ENCODE results near the gene SRGAP2. TPM values are rescaled to one million over a fixed set of nuclear protein-coding genes. Genes with fewer than 3 reads are reported as not detected.
A peak's percentile ranks its signal among the peaks of the same experiment; 100 is the strongest.
"Not testable (repeated sequence)": the region's sequence is repeated elsewhere in the genome, so short reads cannot be mapped to it uniquely, and the experiment has no call there.

Gene SRGAP2
- total and polyA plus RNA-seq, 2 of the 4 experiments (the other 2 are of a cell fraction), result 20.7 to 33.3 TPM

DNA sequence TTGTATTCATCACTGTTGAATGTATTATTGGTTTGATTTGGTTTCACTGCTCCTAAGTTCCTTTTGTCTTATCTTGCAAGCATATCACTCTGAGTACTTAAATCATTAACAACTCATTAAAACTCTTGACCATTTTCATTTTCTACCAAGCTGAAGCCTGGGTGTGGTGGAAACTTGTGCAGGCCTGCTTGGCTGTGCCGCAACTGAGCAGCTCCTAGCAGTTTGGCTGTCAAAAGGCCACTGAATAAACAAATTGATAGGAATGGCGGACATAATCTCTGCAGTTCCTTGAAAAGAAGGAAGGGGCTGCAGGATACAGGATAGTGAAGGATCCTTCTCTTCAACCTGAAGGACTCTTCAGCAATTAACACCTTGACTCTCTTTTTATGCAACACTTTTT lies 25.9 kb downstream of the SRGAP2 start:
- H3K18ac ChIP-seq (ENCODE audit: low read depth, low read length); H4K20me1 ChIP-seq (ENCODE audit: insufficient read depth, low read length); H3K56ac ChIP-seq (ENCODE audit: extremely low read depth, insufficient read depth, low read length); H3K14ac ChIP-seq (replicated peaks; ENCODE audit: low read depth, low read length); H2AK9ac ChIP-seq (replicated peaks; ENCODE audit: low read depth, low read length, poor library complexity); H2AFZ ChIP-seq (replicated peaks; ENCODE audit: low read length, poor library complexity); H2BK20ac ChIP-seq (ENCODE audit: low read depth, low read length); H3K4me3 ChIP-seq (ENCODE audit: insufficient read depth, low read depth, low read length); H3K27me3 ChIP-seq (ENCODE audit: control insufficient read depth, insufficient read depth, low read length); DNase-seq; H3K9me3 ChIP-seq (ENCODE audit: control insufficient read depth, insufficient read depth, low read length); H2BK5ac ChIP-seq (ENCODE audit: low read depth, low read length, poor library complexity, severe bottlenecking); H3K79me1 ChIP-seq (ENCODE audit: low read depth in 1 of 2, low read length in 2 of 2); H3K4ac ChIP-seq (ENCODE audit: low read depth, low read length); H4K91ac ChIP-seq (ENCODE audit: insufficient read depth, low read depth, low read length); H4K5ac ChIP-seq (ENCODE audit: low read depth, low read length); BruUV-seq (replicated peaks); H2BK15ac ChIP-seq (ENCODE audit: low read depth, low read length); H3K4me2 ChIP-seq (ENCODE audit: low read depth, low read length); H3K9ac ChIP-seq (ENCODE audit: low read depth, low read length); H3K4me1 ChIP-seq (ENCODE audit: control insufficient read depth, insufficient read depth, low read length); H3K27ac ChIP-seq (ENCODE audit: insufficient read depth, low read length); H4K8ac ChIP-seq (ENCODE audit: low read depth in 2 of 2, low read length in 2 of 2); ATAC-seq (ENCODE audit: low read depth); CTCF ChIA-PET; H2BK120ac ChIP-seq (ENCODE audit: low read depth, low read length); intact Hi-C loops (cut with micrococcal nuclease); POLR2A ChIA-PET (ENCODE audit: unreplicated experiment); in situ Hi-C loops (cut with MboI; ENCODE audit: low sequenced_read_pairs); H3K36me3 ChIP-seq (ENCODE audit: control insufficient read depth, insufficient read depth, low read length); H2AK5ac ChIP-seq (ENCODE audit: low read depth, low read length); H3K23ac ChIP-seq (ENCODE audit: low read depth, low read length); dilution Hi-C loops (cut with HindIII; ENCODE audit: low sequenced_read_pairs, unreplicated experiment); H3K9me1 ChIP-seq (ENCODE audit: insufficient read depth, low read length): not testable (repeated sequence)
- no CpG with 5 or more reads among the region's 2 CpGs for WGBS, 2 experiments (ENCODE audit: extremely low coverage in 2 of 2, insufficient read length in 1 of 2)

DNA sequence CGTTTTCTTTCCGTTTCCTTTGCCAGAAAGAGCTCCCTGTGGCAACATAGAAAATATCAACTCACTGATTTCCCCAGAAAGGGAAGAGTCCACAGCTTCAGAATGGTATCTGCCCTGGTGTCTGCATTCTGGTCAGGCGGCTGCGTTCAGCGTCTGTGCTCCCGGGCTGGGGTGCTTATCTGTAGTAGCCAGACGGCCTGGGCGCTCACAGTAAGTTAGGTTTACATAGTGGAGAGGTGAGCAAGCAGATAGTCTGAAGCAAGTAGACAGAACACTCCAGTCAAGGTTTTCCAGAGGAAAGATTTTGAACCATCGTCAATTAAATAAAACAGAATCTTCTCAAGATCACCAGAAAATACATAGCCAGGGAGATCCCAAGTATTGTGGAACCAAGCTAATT lies 28.6 kb downstream of the SRGAP2 start:
- in situ Hi-C loops (cut with MboI; ENCODE audit: low sequenced_read_pairs); H2AK5ac ChIP-seq (ENCODE audit: low read depth, low read length); POLR2A ChIA-PET (ENCODE audit: unreplicated experiment); H3K9me3 ChIP-seq (ENCODE audit: control insufficient read depth, insufficient read depth, low read length); dilution Hi-C loops (cut with HindIII; ENCODE audit: low sequenced_read_pairs, unreplicated experiment); H3K27ac ChIP-seq (ENCODE audit: insufficient read depth, low read length); H2AFZ ChIP-seq (replicated peaks; ENCODE audit: low read length, poor library complexity); H3K9me1 ChIP-seq (ENCODE audit: insufficient read depth, low read length); H3K23ac ChIP-seq (ENCODE audit: low read depth, low read length); H3K56ac ChIP-seq (ENCODE audit: extremely low read depth, insufficient read depth, low read length); H4K20me1 ChIP-seq (ENCODE audit: insufficient read depth, low read length); H3K4me1 ChIP-seq (ENCODE audit: control insufficient read depth, insufficient read depth, low read length); H3K4me3 ChIP-seq (ENCODE audit: insufficient read depth, low read depth, low read length); H3K27me3 ChIP-seq (ENCODE audit: control insufficient read depth, insufficient read depth, low read length); H4K91ac ChIP-seq (ENCODE audit: insufficient read depth, low read depth, low read length); H2BK15ac ChIP-seq (ENCODE audit: low read depth, low read length); H3K36me3 ChIP-seq (ENCODE audit: control insufficient read depth, insufficient read depth, low read length); H3K9ac ChIP-seq (ENCODE audit: low read depth, low read length); H3K4ac ChIP-seq (ENCODE audit: low read depth, low read length); CTCF ChIA-PET; H2BK120ac ChIP-seq (ENCODE audit: low read depth, low read length); H3K4me2 ChIP-seq (ENCODE audit: low read depth, low read length); H2BK5ac ChIP-seq (ENCODE audit: low read depth, low read length, poor library complexity, severe bottlenecking); H4K5ac ChIP-seq (ENCODE audit: low read depth, low read length); H2AK9ac ChIP-seq (replicated peaks; ENCODE audit: low read depth, low read length, poor library complexity); H4K8ac ChIP-seq (ENCODE audit: low read depth in 2 of 2, low read length in 2 of 2); intact Hi-C loops (cut with micrococcal nuclease); BruUV-seq (replicated peaks); H2BK20ac ChIP-seq (ENCODE audit: low read depth, low read length); H3K14ac ChIP-seq (replicated peaks; ENCODE audit: low read depth, low read length); H3K18ac ChIP-seq (ENCODE audit: low read depth, low read length); H3K79me1 ChIP-seq (ENCODE audit: low read depth in 1 of 2, low read length in 2 of 2); ATAC-seq (ENCODE audit: low read depth): not testable (repeated sequence)
- DNase-seq, result peak; percentile 0
- WGBS, 2 experiments (ENCODE audit: extremely low coverage in 2 of 2, insufficient read length in 1 of 2), result no CpG with 5 or more reads among the region's 9 CpGs

Measured in IMR-90 (cell line).